ENCODE results near the gene MYL12A.

GRCh38 chr18:3283908-3284307, 36.3 kb downstream of the MYL12A start:
- no peak for TF ChIP-seq POLR2A (IDR thresholded peaks at IDR 0.05)
- no peak for TF ChIP-seq EP300 (IDR thresholded peaks at IDR 0.05)
- TF ChIP-seq POLR2AphosphoS5 (IDR thresholded peaks at IDR 0.05), result no peak
- TF ChIP-seq CTCF (IDR thresholded peaks at IDR 0.05), result no peak
